ENCODE results near the gene DNAJC24. TPM values are rescaled to one million over a fixed set of nuclear protein-coding genes. Genes with fewer than 3 reads are reported as not detected.

The DNAJC24 gene
- total and polyA plus RNA-seq, 2 experiments from 2014 or later = 20.3 to 21.3 TPM

DNA sequence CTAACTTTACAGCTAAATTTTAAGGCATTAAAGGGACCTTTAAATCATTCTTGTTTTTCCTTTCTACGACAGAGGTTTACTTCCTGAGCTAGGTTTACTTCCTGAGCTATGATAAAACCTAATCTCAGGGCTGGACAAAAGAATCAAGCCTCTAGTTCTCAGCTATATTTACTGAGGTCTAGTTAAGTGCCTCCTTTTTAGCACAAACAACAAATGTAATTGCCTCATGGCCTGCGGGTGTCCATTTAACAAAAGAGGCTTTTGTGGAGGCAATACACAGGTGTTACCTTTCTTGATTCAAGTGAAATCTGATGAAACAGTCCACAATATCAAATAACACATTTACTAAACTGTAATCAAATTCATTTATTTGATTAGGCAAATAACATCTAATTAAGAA, 72.4 kb downstream of the DNAJC24 start:
- H3K4me2 ChIP-seq = peak overlapping the region; percentile 10; the same call in 1 of the 2 replicates
- Mint-ChIP-seq H3K4me3 (no peak overlapping the region), H3K27ac (peak overlapping the region; percentile 61; the same call in 1 of the 2 replicates), H3K9me3 (no peaks in the 10 kb centered on the region), H3K27me3 (ENCODE audit: insufficient read depth, low read depth, poor library complexity) (no peaks in the 10 kb centered on the region), H3K36me3 (ENCODE audit: low read depth) (no peaks in the 10 kb centered on the region), H3K4me1 (peaks cover 25% of the 10 kb centered on the region)
- H3K27ac ChIP-seq (ENCODE audit: low read depth) = no peak overlapping the region
- no peaks in the 10 kb centered on the region for H3F3A ChIP-seq (replicated peaks; ENCODE audit: low read depth)
- no peak overlapping the region for H3K4me3 ChIP-seq
- no peaks in the 10 kb centered on the region for H3K9me2 ChIP-seq (ENCODE audit: insufficient read depth)
- no peaks in the 10 kb centered on the region for H3K79me2 ChIP-seq (replicated peaks; ENCODE audit: insufficient read depth)
- no peaks in the 10 kb centered on the region for H4K20me1 ChIP-seq (replicated peaks; ENCODE audit: insufficient read depth)
- peaks cover 9% of the 10 kb centered on the region; the same call in 1 of the 2 replicates for H3K4me1 ChIP-seq (ENCODE audit: insufficient read depth)
- no peak overlapping the region for H2AFZ ChIP-seq
- H3K27me3 ChIP-seq (ENCODE audit: insufficient read depth) = no peaks in the 10 kb centered on the region
- DNase-seq (ENCODE audit: low spot score) (peak; percentile 36), ATAC-seq (no peak; the same call in 2 of the 3 replicates)
- H3K36me3 ChIP-seq (ENCODE audit: insufficient read depth) = no peaks in the 10 kb centered on the region
- 0 out of 2 replicates have a peak, but pooled peaks have one; percentile 31 for TF ChIP-seq NANOG (IDR thresholded peaks at IDR 0.05; ENCODE audit: borderline replicate concordance)
- no peak for TF ChIP-seq EZH2phosphoT487 (IDR thresholded peaks at IDR 0.05; ENCODE audit: unreplicated experiment)

DNA sequence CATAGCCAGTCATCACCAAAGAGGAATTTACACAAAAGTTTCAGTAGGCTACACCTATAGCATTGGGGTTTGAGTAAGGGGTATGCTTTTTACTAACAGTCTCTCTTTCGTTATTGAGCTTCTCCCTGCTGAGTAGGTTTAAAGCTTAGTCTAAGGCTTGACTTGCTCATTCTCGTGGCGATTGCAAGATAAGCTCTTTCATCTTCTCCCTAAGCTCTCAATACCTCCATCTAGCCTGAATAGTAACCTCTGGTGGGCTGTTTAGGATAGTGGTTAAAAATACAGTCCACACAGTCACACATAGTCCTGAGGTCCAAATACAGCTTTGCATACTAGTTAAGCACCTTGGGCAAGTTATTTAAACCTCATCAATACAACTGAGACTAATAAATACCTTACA, 74.1 kb downstream of the DNAJC24 start:
- ATAC-seq = peak; percentile 66
- TF ChIP-seq, protein P1, sequence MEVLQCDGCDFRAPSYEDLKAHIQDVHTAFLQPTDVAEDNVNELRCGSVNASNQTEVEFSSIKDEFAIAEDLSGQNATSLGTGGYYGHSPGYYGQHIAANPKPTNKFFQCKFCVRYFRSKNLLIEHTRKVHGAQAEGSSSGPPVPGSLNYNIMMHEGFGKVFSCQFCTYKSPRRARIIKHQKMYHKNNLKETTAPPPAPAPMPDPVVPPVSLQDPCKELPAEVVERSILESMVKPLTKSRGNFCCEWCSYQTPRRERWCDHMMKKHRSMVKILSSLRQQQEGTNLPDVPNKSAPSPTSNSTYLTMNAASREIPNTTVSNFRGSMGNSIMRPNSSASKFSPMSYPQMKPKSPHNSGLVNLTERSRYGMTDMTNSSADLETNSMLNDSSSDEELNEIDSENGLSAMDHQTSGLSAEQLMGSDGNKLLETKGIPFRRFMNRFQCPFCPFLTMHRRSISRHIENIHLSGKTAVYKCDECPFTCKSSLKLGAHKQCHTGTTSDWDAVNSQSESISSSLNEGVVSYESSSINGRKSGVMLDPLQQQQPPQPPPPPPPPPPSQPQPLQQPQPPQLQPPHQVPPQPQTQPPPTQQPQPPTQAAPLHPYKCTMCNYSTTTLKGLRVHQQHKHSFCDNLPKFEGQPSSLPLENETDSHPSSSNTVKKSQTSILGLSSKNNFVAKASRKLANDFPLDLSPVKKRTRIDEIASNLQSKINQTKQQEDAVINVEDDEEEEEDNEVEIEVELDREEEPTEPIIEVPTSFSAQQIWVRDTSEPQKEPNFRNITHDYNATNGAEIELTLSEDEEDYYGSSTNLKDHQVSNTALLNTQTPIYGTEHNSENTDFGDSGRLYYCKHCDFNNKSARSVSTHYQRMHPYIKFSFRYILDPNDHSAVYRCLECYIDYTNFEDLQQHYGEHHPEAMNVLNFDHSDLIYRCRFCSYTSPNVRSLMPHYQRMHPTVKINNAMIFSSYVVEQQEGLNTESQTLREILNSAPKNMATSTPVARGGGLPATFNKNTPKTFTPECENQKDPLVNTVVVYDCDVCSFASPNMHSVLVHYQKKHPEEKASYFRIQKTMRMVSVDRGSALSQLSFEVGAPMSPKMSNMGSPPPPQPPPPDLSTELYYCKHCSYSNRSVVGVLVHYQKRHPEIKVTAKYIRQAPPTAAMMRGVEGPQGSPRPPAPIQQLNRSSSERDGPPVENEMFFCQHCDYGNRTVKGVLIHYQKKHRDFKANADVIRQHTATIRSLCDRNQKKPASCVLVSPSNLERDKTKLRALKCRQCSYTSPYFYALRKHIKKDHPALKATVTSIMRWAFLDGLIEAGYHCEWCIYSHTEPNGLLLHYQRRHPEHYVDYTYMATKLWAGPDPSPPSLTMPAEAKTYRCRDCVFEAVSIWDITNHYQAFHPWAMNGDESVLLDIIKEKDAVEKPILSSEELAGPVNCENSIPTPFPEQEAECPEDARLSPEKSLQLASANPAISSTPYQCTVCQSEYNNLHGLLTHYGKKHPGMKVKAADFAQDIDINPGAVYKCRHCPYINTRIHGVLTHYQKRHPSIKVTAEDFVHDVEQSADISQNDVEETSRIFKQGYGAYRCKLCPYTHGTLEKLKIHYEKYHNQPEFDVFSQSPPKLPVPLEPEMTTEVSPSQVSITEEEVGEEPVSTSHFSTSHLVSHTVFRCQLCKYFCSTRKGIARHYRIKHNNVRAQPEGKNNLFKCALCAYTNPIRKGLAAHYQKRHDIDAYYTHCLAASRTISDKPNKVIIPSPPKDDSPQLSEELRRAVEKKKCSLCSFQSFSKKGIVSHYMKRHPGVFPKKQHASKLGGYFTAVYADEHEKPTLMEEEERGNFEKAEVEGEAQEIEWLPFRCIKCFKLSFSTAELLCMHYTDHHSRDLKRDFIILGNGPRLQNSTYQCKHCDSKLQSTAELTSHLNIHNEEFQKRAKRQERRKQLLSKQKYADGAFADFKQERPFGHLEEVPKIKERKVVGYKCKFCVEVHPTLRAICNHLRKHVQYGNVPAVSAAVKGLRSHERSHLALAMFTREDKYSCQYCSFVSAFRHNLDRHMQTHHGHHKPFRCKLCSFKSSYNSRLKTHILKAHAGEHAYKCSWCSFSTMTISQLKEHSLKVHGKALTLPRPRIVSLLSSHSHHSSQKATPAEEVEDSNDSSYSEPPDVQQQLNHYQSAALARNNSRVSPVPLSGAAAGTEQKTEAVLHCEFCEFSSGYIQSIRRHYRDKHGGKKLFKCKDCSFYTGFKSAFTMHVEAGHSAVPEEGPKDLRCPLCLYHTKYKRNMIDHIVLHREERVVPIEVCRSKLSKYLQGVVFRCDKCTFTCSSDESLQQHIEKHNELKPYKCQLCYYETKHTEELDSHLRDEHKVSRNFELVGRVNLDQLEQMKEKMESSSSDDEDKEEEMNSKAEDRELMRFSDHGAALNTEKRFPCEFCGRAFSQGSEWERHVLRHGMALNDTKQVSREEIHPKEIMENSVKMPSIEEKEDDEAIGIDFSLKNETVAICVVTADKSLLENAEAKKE (CRISPR knock-in tag; IDR thresholded peaks at IDR 0.05) = no peak
- TF ChIP-seq CREB1 (CRISPR knock-in tag; IDR thresholded peaks at IDR 0.05; ENCODE audit: low read depth) = no peak
- TF ChIP-seq, protein P2, sequence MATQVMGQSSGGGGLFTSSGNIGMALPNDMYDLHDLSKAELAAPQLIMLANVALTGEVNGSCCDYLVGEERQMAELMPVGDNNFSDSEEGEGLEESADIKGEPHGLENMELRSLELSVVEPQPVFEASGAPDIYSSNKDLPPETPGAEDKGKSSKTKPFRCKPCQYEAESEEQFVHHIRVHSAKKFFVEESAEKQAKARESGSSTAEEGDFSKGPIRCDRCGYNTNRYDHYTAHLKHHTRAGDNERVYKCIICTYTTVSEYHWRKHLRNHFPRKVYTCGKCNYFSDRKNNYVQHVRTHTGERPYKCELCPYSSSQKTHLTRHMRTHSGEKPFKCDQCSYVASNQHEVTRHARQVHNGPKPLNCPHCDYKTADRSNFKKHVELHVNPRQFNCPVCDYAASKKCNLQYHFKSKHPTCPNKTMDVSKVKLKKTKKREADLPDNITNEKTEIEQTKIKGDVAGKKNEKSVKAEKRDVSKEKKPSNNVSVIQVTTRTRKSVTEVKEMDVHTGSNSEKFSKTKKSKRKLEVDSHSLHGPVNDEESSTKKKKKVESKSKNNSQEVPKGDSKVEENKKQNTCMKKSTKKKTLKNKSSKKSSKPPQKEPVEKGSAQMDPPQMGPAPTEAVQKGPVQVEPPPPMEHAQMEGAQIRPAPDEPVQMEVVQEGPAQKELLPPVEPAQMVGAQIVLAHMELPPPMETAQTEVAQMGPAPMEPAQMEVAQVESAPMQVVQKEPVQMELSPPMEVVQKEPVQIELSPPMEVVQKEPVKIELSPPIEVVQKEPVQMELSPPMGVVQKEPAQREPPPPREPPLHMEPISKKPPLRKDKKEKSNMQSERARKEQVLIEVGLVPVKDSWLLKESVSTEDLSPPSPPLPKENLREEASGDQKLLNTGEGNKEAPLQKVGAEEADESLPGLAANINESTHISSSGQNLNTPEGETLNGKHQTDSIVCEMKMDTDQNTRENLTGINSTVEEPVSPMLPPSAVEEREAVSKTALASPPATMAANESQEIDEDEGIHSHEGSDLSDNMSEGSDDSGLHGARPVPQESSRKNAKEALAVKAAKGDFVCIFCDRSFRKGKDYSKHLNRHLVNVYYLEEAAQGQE (IDR thresholded peaks at IDR 0.05; ENCODE audit: unreplicated experiment) = no peak
- no peak for TF ChIP-seq EZH2 (IDR thresholded peaks at IDR 0.05; ENCODE audit: low read depth, unreplicated experiment)
- no peak for TF ChIP-seq POLR2AphosphoS5 (IDR thresholded peaks at IDR 0.05; ENCODE audit: low read depth)
- no peak for TF ChIP-seq ZNF114 (CRISPR knock-in tag; IDR thresholded peaks at IDR 0.05)
- TF ChIP-seq, protein P3, sequence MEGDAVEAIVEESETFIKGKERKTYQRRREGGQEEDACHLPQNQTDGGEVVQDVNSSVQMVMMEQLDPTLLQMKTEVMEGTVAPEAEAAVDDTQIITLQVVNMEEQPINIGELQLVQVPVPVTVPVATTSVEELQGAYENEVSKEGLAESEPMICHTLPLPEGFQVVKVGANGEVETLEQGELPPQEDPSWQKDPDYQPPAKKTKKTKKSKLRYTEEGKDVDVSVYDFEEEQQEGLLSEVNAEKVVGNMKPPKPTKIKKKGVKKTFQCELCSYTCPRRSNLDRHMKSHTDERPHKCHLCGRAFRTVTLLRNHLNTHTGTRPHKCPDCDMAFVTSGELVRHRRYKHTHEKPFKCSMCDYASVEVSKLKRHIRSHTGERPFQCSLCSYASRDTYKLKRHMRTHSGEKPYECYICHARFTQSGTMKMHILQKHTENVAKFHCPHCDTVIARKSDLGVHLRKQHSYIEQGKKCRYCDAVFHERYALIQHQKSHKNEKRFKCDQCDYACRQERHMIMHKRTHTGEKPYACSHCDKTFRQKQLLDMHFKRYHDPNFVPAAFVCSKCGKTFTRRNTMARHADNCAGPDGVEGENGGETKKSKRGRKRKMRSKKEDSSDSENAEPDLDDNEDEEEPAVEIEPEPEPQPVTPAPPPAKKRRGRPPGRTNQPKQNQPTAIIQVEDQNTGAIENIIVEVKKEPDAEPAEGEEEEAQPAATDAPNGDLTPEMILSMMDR (conservative IDR thresholded peaks at IDR 0.05; ENCODE audit: low read depth in 2 of 2) = no peak
- no peak for TF ChIP-seq EZH2phosphoT487 (IDR thresholded peaks at IDR 0.05; ENCODE audit: unreplicated experiment)

More for the DNA sequence above, 74.1 kb downstream of the DNAJC24 start:
- peaks cover 9% of the 10 kb centered on the region; the same call in 1 of the 2 replicates for H3K4me1 ChIP-seq (ENCODE audit: insufficient read depth)
- no peaks in the 10 kb centered on the region for H4K20me1 ChIP-seq (replicated peaks; ENCODE audit: insufficient read depth)
- H2AFZ ChIP-seq = no peak overlapping the region
- no peaks in the 10 kb centered on the region for H3K9me2 ChIP-seq (ENCODE audit: insufficient read depth)
- no peak overlapping the region for H3K4me2 ChIP-seq
- Mint-ChIP-seq H3K27me3 (ENCODE audit: insufficient read depth, low read depth, poor library complexity) (no peaks in the 10 kb centered on the region), H3K27ac (peak overlapping the region; percentile 21; the same call in 1 of the 2 replicates), H3K4me1 (peaks cover 25% of the 10 kb centered on the region), H3K9me3 (no peaks in the 10 kb centered on the region), H3K4me3 (no peak overlapping the region), H3K36me3 (ENCODE audit: low read depth) (peaks cover 3% of the 10 kb centered on the region; the same call in 2 of the 3 replicates)
- no peaks in the 10 kb centered on the region for H3F3A ChIP-seq (replicated peaks; ENCODE audit: low read depth)
- no peak overlapping the region for H3K4me3 ChIP-seq
- DNase-seq (ENCODE audit: low spot score) = no peak
- H3K79me2 ChIP-seq (replicated peaks; ENCODE audit: insufficient read depth) = no peaks in the 10 kb centered on the region
- H3K27me3 ChIP-seq (ENCODE audit: insufficient read depth) = no peaks in the 10 kb centered on the region
- no peak overlapping the region; the same call in 1 of the 2 replicates for H3K27ac ChIP-seq (ENCODE audit: low read depth)
- no peaks in the 10 kb centered on the region for H3K36me3 ChIP-seq (ENCODE audit: insufficient read depth)

All from GM23338 (cell line).